Neural cell (in vitro differentiated cells): ENCODE measurements around the gene FUBP3.

Source experiments
- EP300 ChIP-seq: fragments of 450-650 bp; conservative IDR thresholded peaks from 2 replicates; pipeline ENCODE4 v1.6.1; 2014; ENCODE audit warnings: antibody characterized with exemption, mild to moderate bottlenecking, moderate library complexity; ENCODE audit not compliant: poor library complexity, severe bottlenecking
- EZH2 ChIP-seq: fragments of 200-600, 300-800 bp; shearing (Covaris generic), sonication (generic); IDR thresholded peaks from 2 replicates; pipeline ENCODE4 v1.6.1; 2014; ENCODE audit warnings: antibody characterized with exemption, low read length, borderline replicate concordance, mild to moderate bottlenecking; ENCODE audit not compliant: insufficient read depth, poor library complexity, severe bottlenecking
- MXI1 ChIP-seq: fragments of 450-650 bp; conservative IDR thresholded peaks from 2 replicates; pipeline ENCODE4 v1.6.1; 2014; ENCODE audit warnings: antibody characterized with exemption, mild to moderate bottlenecking; ENCODE audit not compliant: poor library complexity, severe bottlenecking
- POLR2AphosphoS5 ChIP-seq: IDR thresholded peaks from 2 replicates; pipeline ENCODE4 v1.6.1; 2012
- SMC3 ChIP-seq: fragments of 450-650 bp; conservative IDR thresholded peaks from 2 replicates; pipeline ENCODE4 v1.6.1; 2014; ENCODE audit warnings: antibody characterized with exemption, mild to moderate bottlenecking, moderate library complexity; ENCODE audit not compliant: poor library complexity
- TF ChIP-seq, protein P1 (sequence below): fragments of 450-650 bp; IDR thresholded peaks from 2 replicates; pipeline ENCODE4 v1.5.1; 2014; ENCODE audit warnings: antibody characterized with exemption, mild to moderate bottlenecking, moderate library complexity; ENCODE audit not compliant: poor library complexity, severe bottlenecking

DNA sequence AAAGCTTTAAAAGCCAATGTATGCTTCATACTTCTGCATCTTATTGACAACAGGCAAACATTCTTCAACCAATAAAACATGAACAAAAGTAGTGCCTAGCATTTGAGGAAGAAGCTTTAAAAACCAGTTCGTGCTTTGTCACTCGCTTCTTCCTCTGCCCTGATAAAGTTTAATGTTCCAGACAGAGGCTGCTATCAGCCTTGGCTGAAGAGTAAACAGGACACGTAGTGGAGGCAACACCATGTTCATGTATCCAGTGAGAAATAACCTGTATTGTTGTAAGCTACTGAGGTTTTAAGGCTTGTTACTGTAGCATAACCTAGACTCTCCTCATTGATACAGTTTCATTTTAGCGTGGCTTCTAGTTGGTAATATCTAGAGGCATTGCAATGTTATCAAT is 3.2 kb upstream of the FUBP3 start:
- TF ChIP-seq, protein P1, sequence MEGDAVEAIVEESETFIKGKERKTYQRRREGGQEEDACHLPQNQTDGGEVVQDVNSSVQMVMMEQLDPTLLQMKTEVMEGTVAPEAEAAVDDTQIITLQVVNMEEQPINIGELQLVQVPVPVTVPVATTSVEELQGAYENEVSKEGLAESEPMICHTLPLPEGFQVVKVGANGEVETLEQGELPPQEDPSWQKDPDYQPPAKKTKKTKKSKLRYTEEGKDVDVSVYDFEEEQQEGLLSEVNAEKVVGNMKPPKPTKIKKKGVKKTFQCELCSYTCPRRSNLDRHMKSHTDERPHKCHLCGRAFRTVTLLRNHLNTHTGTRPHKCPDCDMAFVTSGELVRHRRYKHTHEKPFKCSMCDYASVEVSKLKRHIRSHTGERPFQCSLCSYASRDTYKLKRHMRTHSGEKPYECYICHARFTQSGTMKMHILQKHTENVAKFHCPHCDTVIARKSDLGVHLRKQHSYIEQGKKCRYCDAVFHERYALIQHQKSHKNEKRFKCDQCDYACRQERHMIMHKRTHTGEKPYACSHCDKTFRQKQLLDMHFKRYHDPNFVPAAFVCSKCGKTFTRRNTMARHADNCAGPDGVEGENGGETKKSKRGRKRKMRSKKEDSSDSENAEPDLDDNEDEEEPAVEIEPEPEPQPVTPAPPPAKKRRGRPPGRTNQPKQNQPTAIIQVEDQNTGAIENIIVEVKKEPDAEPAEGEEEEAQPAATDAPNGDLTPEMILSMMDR, result no peak
- no peak for TF ChIP-seq EP300
- no peak for TF ChIP-seq POLR2AphosphoS5
- no peak for TF ChIP-seq EZH2
- TF ChIP-seq MXI1, result no peak
- TF ChIP-seq SMC3, result no peak
